K562 treated with DMSO at 1 percent for 4 hours (cell line): ENCODE measurements around the gene NCL. TPM values are rescaled to one million over a fixed set of nuclear protein-coding genes. Genes with fewer than 3 reads are reported as not detected.

Source experiments
- total RNA-seq: library from RNA; unstranded; fragments of 300-600 nt; gene quantifications from 2 replicates; pipeline ENCODE4 v1.2.3, GENCODE V29; 2022; ENCODE audit not compliant: insufficient read depth

Gene NCL
- 134 TPM in 2 replicates for total RNA-seq

GRCh38 chr2:231463698-231464575, at the start of gene NCL:
Gene NCL, minus strand, starts transcription at chr2:231464484. Its CDS starts 131 bp downstream, at chr2:231464353.

Other genes with a start within 250 kb of the NCL start
- not detected in 2 replicates for gene B3GNT7, start 68.8 kb downstream of the NCL start, total RNA-seq
- gene NMUR1, start 66.0 kb upstream of the NCL start, total RNA-seq = 0.46 and 0.61 TPM in 2 replicates
- gene TEX44, start 128.4 kb upstream of the NCL start, total RNA-seq = not detected in 2 replicates
- 539 and 570 TPM in 2 replicates for gene PTMA, start 244.0 kb upstream of the NCL start, total RNA-seq